Liver (tissue), 9 donors: ENCODE data around the gene TPSG1. TPM values are rescaled to one million over a fixed set of nuclear protein-coding genes. Genes with fewer than 3 reads are reported as not detected.

Experiments used
- DNase-seq: peaks from one replicate; pipeline ENCODE4 v3.0.0-alpha.2; 2017; ENCODE audit warnings: low spot score
- H3K27ac ChIP-seq, 2 donors: one replicate each; pipeline ENCODE4 v1.7.0; 2013; ENCODE audit warnings: inconsistent platforms in 2 of 2, low read length in 2 of 2, control low read depth in 1 of 2, low read depth in 1 of 2, mild to moderate bottlenecking in 1 of 2
- H3K27me3 ChIP-seq, 4 donors: one replicate each; pipeline versions ENCODE4 v1.6.1 to v1.7.0; 2013; ENCODE audit warnings: low read length in 3 of 4, inconsistent platforms in 1 of 4, mild to moderate bottlenecking in 1 of 4, moderate library complexity in 1 of 4; ENCODE audit not compliant: control insufficient read depth in 4 of 4, insufficient read depth in 4 of 4
- H3K36me3 ChIP-seq, 4 donors: one replicate each; pipeline versions ENCODE4 v1.6.1 to v1.7.0; 2013; ENCODE audit warnings: low read length in 3 of 4, mild to moderate bottlenecking in 3 of 4, low read depth in 1 of 4, moderate library complexity in 1 of 4; ENCODE audit not compliant: control insufficient read depth in 4 of 4, insufficient read depth in 3 of 4
- H3K4me1 ChIP-seq, 4 donors: one replicate each; pipeline versions ENCODE4 v1.6.1 to v1.7.0; 2013; ENCODE audit warnings: low read length in 3 of 4, mild to moderate bottlenecking in 3 of 4, moderate library complexity in 1 of 4; ENCODE audit not compliant: control insufficient read depth in 4 of 4, insufficient read depth in 4 of 4
- H3K4me3 ChIP-seq, 3 donors: one replicate each; pipeline versions ENCODE4 v1.6.1 to v1.7.0; 2013; ENCODE audit warnings: low read length in 3 of 3, control low read depth in 1 of 3, low read depth in 1 of 3, mild to moderate bottlenecking in 1 of 3
- H3K9ac ChIP-seq, 2 donors: one replicate each; pipeline ENCODE4 v1.7.0; 2013; ENCODE audit warnings: low read length in 2 of 2, mild to moderate bottlenecking in 2 of 2, moderate library complexity in 2 of 2, control low read depth in 1 of 2, low read depth in 1 of 2
- H3K9me3 ChIP-seq, 4 donors: one replicate each; pipeline versions ENCODE4 v1.6.1 to v1.7.0; 2013; ENCODE audit warnings: low read length in 3 of 4; ENCODE audit not compliant: control insufficient read depth in 4 of 4
- EGR1 ChIP-seq, 2 donors: IDR thresholded peaks; 2 replicates each; pipeline ENCODE4 v1.6.1; 2016 to 2018; ENCODE audit warnings: antibody characterized with exemption in 2 of 2, low read depth in 2 of 2
- FOXA1 ChIP-seq: IDR thresholded peaks from 2 replicates; pipeline ENCODE4 v1.6.1; 2016; ENCODE audit warnings: antibody characterized with exemption
- FOXA2 ChIP-seq: IDR thresholded peaks from 2 replicates; pipeline ENCODE4 v1.6.1; 2016; ENCODE audit warnings: antibody characterized with exemption
- GABPA ChIP-seq, 2 donors: IDR thresholded peaks in 1 of 2; conservative IDR thresholded peaks in 1 of 2; 2 replicates each; pipeline ENCODE4 v1.6.1; 2016; ENCODE audit warnings: antibody characterized with exemption in 2 of 2, mild to moderate bottlenecking in 1 of 2, moderate library complexity in 1 of 2
- HNF4A ChIP-seq, 2 donors: conservative IDR thresholded peaks; 2 replicates each; pipeline ENCODE4 v1.6.1; 2016; ENCODE audit warnings: antibody characterized with exemption in 2 of 2, mild to moderate bottlenecking in 2 of 2
- HNF4G ChIP-seq: IDR thresholded peaks from 2 replicates; pipeline ENCODE4 v1.6.1; 2016; ENCODE audit warnings: antibody characterized with exemption
- JUND ChIP-seq, 2 donors: IDR thresholded peaks; 2 replicates each; pipeline ENCODE4 v1.6.1; 2016; ENCODE audit warnings: antibody characterized with exemption in 2 of 2
- MAX ChIP-seq: IDR thresholded peaks from 2 replicates; pipeline ENCODE4 v1.6.1; 2016; ENCODE audit warnings: antibody characterized with exemption
- NR2F2 ChIP-seq: IDR thresholded peaks from 2 replicates; pipeline ENCODE4 v1.6.1; 2016; ENCODE audit warnings: antibody characterized with exemption
- RAD21 ChIP-seq, 2 donors: IDR thresholded peaks; 2 replicates each; pipeline ENCODE4 v1.6.1; 2016; ENCODE audit warnings: antibody characterized with exemption in 2 of 2, mild to moderate bottlenecking in 2 of 2
- REST ChIP-seq: IDR thresholded peaks from 2 replicates; pipeline ENCODE4 v1.6.1; 2016; ENCODE audit warnings: antibody characterized with exemption, mild to moderate bottlenecking
- RXRA ChIP-seq, 2 donors: IDR thresholded peaks; 2 replicates each; pipeline ENCODE4 v1.6.1; 2017 to 2018; ENCODE audit warnings: antibody characterized with exemption in 2 of 2, mild to moderate bottlenecking in 1 of 2
- SP1 ChIP-seq: IDR thresholded peaks from 2 replicates; pipeline ENCODE4 v1.6.1; 2018; ENCODE audit warnings: antibody characterized with exemption, mild to moderate bottlenecking
- TAF1 ChIP-seq: conservative IDR thresholded peaks from 2 replicates; pipeline ENCODE4 v1.6.1; 2016; ENCODE audit warnings: antibody characterized with exemption, mild to moderate bottlenecking
- YY1 ChIP-seq: IDR thresholded peaks from 2 replicates; pipeline ENCODE4 v1.6.1; 2016; ENCODE audit warnings: antibody characterized with exemption, mild to moderate bottlenecking
- ZBTB33 ChIP-seq: IDR thresholded peaks from 2 replicates; pipeline ENCODE4 v1.6.1; 2016; ENCODE audit warnings: antibody characterized with exemption
- WGBS: extraction: QIAGEN DNeasy Blood & Tissue Kit; methylation state at CpG from one replicate; pipeline ENCODE4 v1.1.7; 2013; 5-methylcytosine and 5-hydroxymethylcytosine counted together
- polyA plus RNA-seq, 2 donors: library from polyadenylated mRNA; stranded (reverse) in 1 of 2; unstranded in 1 of 2; fragments of 200-250 nt in 1 of 2; fragments of >200 nt in 1 of 2; fragmentation: Nextera tagmentation in 1 of 2; extraction: Ambion mirVana in 1 of 2; gene quantifications; one replicate each; pipeline versions ENCODE4 v1.2.1 to v1.2.3, GENCODE V29; 2013 to 2015
- total RNA-seq, 2 donors: library from RNA; depleted of rRNA; stranded (reverse); fragments of >200 nt; gene quantifications; one replicate each; pipeline ENCODE4 v1.2.3, GENCODE V29; 2014
- TF ChIP-seq, protein P1 (sequence below): fragments of 150-350 bp; IDR thresholded peaks from 2 replicates; pipeline ENCODE4 v1.5.1; 2017; ENCODE audit warnings: improper control_type of control experiment, low read depth, low read length; ENCODE audit not compliant: missing input control
- donor health status: healthy.
- donor health status: healthy.
- donor health status: healthy.
- donor health status: healthy.
- donor health status: healthy.

TPSG1 gene
- total and polyA plus RNA-seq, 4 donors, result 0.55 TPM; not detected in 3

DNA sequence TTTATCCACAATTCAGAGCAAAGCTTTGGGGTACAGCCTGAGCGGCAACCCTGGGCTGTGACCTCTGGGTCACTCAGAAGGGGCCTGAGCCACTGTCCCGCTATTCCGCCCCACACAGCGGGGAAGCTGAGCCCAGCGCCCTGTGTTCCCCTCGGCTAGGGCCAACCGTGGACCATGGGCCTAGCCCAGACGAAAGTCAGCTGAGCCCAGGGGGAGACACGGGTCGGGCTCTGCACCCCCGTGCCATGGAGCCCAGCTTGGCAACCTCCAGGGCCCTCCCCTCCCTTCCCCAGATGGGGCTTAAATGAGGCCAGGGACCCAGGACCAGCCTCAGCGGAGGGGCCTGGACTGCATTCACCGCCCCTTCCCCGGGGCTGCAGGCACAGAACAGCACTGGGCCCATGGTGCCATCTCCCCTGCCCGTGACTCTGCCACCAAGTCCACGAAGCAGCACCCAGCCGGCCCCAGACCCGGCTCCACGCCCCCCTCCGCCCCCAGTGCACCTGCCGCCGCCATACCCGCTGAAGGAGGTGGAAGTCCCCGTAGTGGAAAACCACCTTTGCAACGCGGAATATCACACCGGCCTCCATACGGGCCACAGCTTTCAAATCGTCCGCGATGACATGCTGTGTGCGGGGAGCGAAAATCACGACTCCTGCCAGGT is 32.6 kb upstream of the TPSG1 start:
- no peak for DNase-seq
- no peak for TF ChIP-seq MAX
- no peak for TF ChIP-seq RXRA (IDR thresholded peaks at IDR 0.05)
- no peak for TF ChIP-seq ZBTB33
- TF ChIP-seq FOXA1, result no peak
- TF ChIP-seq HNF4A (conservative IDR thresholded peaks at IDR 0.05), result no peak
- TF ChIP-seq NR2F2, result no peak
- no peak for TF ChIP-seq RAD21 (IDR thresholded peaks at IDR 0.05)
- no peak for TF ChIP-seq SP1
- no peak for TF ChIP-seq REST
- TF ChIP-seq, protein P1, sequence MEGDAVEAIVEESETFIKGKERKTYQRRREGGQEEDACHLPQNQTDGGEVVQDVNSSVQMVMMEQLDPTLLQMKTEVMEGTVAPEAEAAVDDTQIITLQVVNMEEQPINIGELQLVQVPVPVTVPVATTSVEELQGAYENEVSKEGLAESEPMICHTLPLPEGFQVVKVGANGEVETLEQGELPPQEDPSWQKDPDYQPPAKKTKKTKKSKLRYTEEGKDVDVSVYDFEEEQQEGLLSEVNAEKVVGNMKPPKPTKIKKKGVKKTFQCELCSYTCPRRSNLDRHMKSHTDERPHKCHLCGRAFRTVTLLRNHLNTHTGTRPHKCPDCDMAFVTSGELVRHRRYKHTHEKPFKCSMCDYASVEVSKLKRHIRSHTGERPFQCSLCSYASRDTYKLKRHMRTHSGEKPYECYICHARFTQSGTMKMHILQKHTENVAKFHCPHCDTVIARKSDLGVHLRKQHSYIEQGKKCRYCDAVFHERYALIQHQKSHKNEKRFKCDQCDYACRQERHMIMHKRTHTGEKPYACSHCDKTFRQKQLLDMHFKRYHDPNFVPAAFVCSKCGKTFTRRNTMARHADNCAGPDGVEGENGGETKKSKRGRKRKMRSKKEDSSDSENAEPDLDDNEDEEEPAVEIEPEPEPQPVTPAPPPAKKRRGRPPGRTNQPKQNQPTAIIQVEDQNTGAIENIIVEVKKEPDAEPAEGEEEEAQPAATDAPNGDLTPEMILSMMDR, result no peak
- no peak for TF ChIP-seq FOXA2
- H3K4me3 ChIP-seq, result no peak overlapping the region
- no peaks in the 10 kb centered on the region for H3K36me3 ChIP-seq
- peaks cover 0 to 9% (median 1%) of the 10 kb centered on the region in 4 donors for H3K27me3 ChIP-seq
- no peaks in the 10 kb centered on the region for H3K4me1 ChIP-seq
- H3K27ac ChIP-seq, result no peak overlapping the region
- no peak overlapping the region for H3K9ac ChIP-seq
- 84% methylated on average over 34 of the region's 34 CpGs for WGBS
- H3K9me3 ChIP-seq, result no peaks in the 10 kb centered on the region

DNA sequence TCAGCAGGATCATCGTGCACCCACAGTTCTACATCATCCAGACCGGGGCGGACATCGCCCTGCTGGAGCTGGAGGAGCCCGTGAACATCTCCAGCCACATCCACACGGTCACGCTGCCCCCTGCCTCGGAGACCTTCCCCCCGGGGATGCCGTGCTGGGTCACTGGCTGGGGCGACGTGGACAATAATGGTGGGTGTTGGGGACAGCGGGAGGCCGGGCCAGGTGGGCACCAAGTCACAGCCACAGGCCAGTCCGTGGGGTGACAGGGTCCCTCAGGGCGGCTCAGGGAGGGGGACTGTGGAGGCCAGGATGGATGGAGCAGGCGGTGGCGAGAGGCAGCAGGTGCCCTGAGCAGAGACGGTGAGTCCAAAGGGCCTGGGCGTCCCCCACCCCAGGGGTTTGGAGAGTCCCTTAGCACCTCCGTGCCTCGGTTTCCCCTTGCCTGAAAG is 31.8 kb upstream of the TPSG1 start:
- H3K27ac ChIP-seq, result no peak overlapping the region
- no peaks in the 10 kb centered on the region for H3K36me3 ChIP-seq
- H3K4me1 ChIP-seq, result no peaks in the 10 kb centered on the region
- no peaks in the 10 kb centered on the region for H3K9me3 ChIP-seq
- H3K9ac ChIP-seq, result no peak overlapping the region
- 78% methylated on average over 22 of the region's 22 CpGs for WGBS
- H3K27me3 ChIP-seq, result peaks cover 0 to 9% (median 1%) of the 10 kb centered on the region in 4 donors
- no peak for DNase-seq
- H3K4me3 ChIP-seq, result no peak overlapping the region
- TF ChIP-seq YY1, result no peak
- no peak for TF ChIP-seq HNF4G
- TF ChIP-seq, protein P1, result no peak
- no peak for TF ChIP-seq RAD21 (IDR thresholded peaks at IDR 0.05)
- TF ChIP-seq SP1, result no peak
- no peak for TF ChIP-seq MAX
- TF ChIP-seq RXRA (IDR thresholded peaks at IDR 0.05), result no peak
- TF ChIP-seq TAF1, result no peak
- no peak for TF ChIP-seq FOXA1
- TF ChIP-seq FOXA2, result no peak
- TF ChIP-seq JUND (IDR thresholded peaks at IDR 0.05), result no peak
- no peak for TF ChIP-seq EGR1 (IDR thresholded peaks at IDR 0.05; ENCODE audit: low read depth in 2 of 2)
- TF ChIP-seq GABPA (IDR thresholded peaks at IDR 0.05 in 1 of 2, conservative IDR thresholded peaks at IDR 0.05 in 1 of 2), result no peak
- TF ChIP-seq HNF4A (conservative IDR thresholded peaks at IDR 0.05), result no peak
- no peak for TF ChIP-seq ZBTB33
